Activated CD8-positive, alpha-beta memory T cell treated with anti-CD3 and anti-CD28 coated beads, Interleukin-2, amount 50 U/mL, for 1 hour (primary cell): ENCODE measurements around the gene AMACR.
"Not testable (repeated sequence)": the region's sequence is repeated elsewhere in the genome, so short reads cannot be mapped to it uniquely, and the experiment has no call there.

Experiments used
- DNase-seq: peaks from one replicate; pipeline ENCODE4 v3.0.0-alpha.2; 2020; ENCODE audit errors: extremely low read depth

AMACR gene

DNA sequence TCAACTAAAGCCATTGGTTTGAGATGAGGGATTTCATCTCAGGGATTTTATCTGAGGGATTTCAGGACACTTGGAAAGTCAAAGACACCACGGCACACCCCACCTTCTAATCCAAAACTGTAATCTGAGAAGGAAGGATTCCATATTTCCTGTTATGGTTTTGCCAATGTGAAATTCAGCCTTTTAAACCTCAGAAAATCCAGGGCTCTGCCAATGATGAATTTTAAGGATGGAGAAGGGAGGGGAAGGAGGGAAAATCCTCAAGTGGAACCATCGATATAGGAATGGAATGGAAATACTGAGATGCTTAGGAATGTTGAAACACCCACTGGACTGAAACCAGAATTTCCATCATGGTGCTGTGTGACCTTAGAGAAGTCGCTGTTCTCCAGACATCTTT is 29.9 kb upstream of the AMACR start:
- no peak for DNase-seq

DNA sequence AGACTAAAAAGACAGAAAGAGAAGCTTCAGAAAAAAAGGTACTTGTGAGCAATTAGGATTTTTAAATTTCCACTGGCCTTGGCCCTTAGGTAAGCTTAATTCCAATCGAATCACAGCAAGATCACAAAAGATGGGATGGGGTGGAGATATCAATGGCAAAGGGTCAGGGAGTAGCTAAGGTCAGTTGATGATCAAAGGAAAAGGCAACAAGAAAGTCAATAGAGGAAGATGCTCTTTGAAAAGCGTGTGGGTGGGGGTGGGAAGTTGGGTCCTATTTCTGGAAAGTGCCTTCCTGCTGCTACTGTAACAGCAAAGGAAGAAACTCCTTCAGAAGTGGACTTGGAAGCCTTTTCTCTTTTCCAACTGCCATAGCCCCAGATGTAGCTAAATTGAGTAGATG is 27.9 kb upstream of the AMACR start:
- no peak for DNase-seq

GRCh38 chr5:34034534-34035327 is 26.9 kb upstream of the AMACR start:
- DNase-seq = no peak

GRCh38 chr5:34031966-34032365 is 24.1 kb upstream of the AMACR start:
- DNase-seq = no peak

GRCh38 chr5:34031117-34031516 is 23.3 kb upstream of the AMACR start:
- DNase-seq = no peak

DNA sequence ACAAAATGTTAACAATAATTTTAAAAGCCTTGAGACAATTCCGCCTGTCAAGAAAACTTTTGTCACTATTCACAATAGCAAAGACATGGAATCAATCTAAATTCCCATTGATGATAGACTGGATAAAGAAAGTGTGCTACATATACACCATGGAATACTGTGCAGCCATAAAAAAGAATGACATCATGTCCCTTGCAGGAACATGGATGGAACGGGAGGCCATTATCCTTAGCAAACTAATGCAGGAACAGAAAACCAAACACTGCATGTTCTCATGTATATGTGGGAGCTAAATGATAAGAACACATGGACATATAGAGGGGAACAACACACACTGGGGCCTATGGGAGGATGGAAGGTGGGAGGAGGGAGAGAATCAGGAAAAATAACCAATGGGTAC is 22.7 kb upstream of the AMACR start:
- DNase-seq = not testable (repeated sequence)

DNA sequence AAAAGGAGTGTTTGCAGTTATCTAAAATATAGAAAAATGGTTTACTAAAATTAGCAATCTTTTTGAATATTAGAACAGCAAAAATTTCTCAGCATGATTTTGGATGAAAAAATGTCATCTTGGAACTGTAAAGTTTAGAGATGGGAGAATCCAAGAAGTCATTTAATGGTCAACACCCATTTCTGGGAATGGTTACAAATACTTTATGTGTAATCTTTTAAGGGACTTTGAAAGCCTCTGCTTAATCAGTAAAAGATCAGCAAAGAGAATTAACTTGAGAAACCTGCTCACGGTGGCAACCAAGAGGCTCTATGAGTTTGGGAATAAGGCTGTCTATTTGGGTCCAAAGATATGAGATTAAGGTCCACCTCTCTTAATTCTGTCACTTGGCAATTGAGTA is 22.2 kb upstream of the AMACR start:
- no peak for DNase-seq

DNA sequence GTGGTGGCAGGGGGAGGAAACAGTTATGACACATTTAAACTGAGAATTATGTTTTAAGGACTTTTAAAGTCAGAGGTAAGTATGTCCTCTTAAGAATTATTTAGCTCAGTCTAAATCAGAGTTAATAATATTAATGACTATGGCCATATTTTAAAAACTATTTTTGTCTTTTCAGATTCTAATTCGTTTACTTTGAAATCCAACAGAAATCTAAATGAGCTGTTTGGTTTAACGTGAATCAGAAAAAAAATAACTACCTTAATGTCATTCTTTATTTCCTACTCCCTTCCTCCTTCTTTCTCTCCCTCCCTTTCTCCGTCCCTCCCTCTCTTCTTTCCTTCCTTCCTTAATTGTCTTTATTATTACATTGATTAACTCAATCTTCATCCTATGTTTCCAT is 20.5 kb upstream of the AMACR start:
- no peak for DNase-seq

DNA sequence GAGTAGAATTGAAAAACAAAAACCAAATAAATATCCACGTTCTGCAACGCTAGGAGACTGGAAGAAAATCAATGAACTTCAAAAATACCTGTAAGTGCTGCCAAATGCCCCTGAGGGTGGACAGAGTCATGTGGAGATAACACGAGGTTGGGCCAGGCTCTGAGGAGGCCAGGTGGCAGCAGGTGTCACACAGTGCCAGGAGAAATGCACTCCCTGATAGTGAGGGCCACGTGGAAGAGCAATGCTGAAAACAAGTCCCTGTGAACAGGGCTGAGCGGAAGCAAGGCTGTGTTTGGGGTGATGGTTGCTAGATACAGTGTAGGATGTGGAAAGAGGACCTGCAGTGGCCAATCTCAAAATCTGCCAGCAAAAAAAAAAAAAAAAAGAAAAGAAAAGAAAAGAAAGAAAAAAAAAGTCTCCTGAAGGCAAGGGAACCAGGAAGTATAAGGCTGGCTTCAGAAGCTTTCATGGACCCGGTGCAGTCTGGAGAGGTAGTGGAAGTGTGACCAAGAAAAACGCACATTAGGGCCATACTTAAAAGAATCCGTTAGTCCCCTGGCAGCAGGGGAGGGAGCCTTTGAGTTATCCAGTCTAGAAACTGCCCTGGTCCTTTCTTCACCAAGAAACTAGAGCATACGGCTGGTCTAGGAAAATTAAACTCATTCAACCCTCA is 18.4 kb upstream of the AMACR start:
- DNase-seq = no peak

GRCh38 chr5:34022121-34022705 is 14.4 kb upstream of the AMACR start:
- DNase-seq = no peak

DNA sequence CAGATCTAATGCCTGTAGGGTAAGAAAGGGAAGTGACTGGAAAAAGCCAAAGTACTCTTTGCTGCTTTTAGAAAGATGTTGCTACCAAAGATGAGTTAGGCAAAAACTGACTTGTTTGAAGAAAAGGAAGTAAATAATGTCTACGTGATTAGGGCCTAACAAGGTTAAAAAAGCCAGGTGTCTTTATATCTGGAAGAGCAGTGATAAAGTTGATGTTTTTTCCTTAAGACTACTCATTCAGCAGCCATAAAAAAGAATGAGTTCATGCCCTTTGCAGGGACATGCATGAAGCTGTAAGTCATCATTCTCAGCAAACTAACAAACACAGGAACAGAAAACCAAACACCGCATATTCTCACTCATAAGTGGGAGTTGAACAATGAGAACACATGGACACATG is 13.5 kb upstream of the AMACR start:
- no peak for DNase-seq

DNA sequence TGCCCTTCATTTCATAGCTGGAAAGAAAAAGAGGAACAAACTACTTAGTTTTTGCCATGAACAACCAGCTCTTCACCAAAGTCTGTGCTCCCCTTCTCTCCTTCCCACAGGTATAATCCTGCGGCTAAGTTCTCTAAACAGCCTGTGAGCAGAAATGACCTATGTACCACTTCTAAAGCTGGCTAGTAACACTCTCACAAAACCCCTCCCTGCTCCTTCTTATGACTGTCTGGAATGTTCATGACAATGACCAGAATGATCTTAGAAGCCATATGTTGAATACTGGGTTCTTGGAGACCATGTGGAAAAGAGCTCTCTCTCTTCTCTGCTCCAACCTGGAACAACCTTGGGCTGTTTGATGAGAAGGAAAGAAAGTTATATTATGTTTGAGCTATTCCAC is 12.9 kb upstream of the AMACR start:
- no peak for DNase-seq

DNA sequence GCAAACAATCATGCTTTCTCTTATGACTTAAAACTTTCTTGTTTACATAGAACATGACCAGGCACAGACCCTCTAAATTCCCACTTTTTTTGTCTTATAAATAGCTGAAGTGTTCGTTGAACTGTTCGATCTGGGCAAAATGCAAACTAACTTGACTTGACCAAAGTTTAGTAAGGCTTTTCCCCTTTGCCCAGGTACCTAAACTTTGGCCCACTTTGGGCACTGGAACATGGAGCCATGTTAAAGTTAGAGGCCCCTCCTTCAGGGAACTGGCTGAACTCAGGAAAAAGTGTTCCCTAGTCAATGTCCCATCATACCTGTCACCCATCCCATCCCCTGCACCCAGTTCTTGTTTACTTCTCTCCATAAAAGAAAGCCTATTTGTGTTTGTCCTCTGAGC is 9.4 kb upstream of the AMACR start:
- DNase-seq = no peak

DNA sequence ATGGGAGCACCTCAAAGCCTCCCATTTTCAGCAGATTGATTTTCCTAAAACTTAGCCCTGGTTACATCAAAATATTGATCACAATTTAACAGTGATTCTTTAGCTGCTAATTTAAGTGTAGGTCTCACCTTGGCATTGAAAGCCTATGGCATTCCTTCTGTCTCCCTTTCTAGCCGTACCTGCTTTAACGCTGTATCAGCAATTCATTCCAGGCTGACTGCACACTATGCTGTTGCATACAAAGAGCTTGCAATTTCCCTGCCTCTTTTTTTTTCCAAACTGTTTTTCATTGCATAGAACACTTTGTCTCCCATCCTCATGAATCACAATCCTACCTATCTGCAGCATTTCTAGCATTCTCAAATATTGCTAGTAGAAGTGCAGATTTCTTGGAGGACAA is 8.9 kb upstream of the AMACR start:
- no peak for DNase-seq

DNA sequence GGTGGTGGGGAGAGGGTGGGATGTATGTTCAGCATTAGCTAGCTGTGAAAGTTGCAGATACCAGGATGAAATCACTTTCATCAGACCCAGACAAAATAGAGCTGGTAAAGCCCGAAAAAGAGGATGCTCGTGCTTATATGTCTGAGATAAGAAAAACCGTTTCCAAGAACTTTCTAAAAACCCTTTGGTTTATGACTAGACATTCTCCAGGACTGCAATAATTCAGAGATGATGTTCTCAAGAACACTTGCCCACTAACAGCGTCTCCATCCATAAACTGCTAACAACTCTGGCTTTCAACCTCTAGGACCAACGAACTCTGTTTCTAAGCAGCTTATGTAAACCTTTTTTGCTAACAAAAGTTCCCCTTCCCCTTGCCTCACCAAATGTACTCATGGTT is 8.4 kb upstream of the AMACR start:
- no peak for DNase-seq

GRCh38 chr5:34015120-34015822 is 7.4 kb upstream of the AMACR start:
- no peak for DNase-seq

- no peak for DNase-seq
Observed at GRCh38 chr5:34014626-34015025, 6.8 kb upstream of the AMACR start.

DNA sequence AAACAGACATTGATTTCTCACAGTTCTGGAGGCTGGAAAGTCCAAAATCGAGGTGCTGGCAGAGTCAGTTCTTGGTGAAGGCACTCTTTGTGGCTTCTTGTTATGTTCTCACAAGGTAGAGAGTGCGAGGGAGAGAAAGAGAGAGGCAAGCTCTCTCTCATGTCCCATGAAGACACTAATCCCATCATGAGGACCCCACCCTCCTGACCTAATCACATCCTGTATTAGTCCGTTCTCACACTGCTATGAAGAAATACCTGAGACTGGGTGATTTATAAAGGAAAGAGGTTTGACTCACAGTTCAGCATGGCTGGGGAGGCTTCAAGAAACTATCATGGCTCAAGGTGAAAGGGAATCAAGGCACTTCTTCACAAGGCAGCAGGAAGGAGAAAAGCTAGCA is 5.7 kb upstream of the AMACR start:
- DNase-seq = no peak

GRCh38 chr5:34012791-34013190 is 4.9 kb upstream of the AMACR start:
- DNase-seq = no peak

GRCh38 chr5:34011536-34011935 is 3.7 kb upstream of the AMACR start:
- DNase-seq = no peak

GRCh38 chr5:34010146-34010545 is 2.3 kb upstream of the AMACR start:
- not testable (repeated sequence) for DNase-seq

DNA sequence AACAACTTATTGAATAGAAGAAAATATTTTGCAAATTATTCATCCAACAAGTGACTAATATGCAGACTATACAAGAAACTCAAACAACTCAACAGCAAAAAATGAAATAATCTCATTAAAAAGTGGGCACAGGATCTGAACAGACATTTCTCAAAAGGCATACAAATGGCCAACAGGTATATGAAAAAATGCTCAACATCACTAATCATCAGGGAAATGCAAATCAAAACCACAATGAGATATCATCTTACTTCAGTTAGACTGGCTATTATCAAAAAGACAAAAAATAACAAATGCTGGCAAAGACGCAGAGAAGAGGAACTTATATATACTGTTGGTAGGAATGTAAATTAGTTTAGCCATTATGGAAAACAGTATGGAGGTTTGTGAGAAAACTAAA is 1.8 kb upstream of the AMACR start:
- DNase-seq = no peak

- no peak for DNase-seq
Observed at GRCh38 chr5:34008802-34009201, 952 bp upstream of the AMACR start.
